GM15510 (cell line): ENCODE data around the gene DUSP21.

Source experiments
- POLR2A ChIP-seq: IDR thresholded peaks from 3 replicates; pipeline ENCODE4 v1.6.1; 2011; ENCODE audit warnings: borderline replicate concordance; ENCODE audit not compliant: insufficient read length; ENCODE audit errors: extremely low read depth

The DUSP21 gene

GRCh38 chrX:44873415-44874276, 29.8 kb downstream of the DUSP21 start:
- TF ChIP-seq POLR2A = no peak

- TF ChIP-seq POLR2A = no peak
These were observed 30.8 kb downstream of the DUSP21 start for GRCh38 chrX:44874420-44875184.

GRCh38 chrX:44875185-44875489, 31.3 kb downstream of the DUSP21 start:
- no peak for TF ChIP-seq POLR2A

- TF ChIP-seq POLR2A = no peak
These were observed 32.3 kb downstream of the DUSP21 start for GRCh38 chrX:44876086-44876485.

GRCh38 chrX:44876767-44877166, 32.9 kb downstream of the DUSP21 start:
- TF ChIP-seq POLR2A = no peak

- TF ChIP-seq POLR2A = no peak
These were observed 35.0 kb downstream of the DUSP21 start for GRCh38 chrX:44878780-44879179.

GRCh38 chrX:44881549-44881948, 37.7 kb downstream of the DUSP21 start:
- no peak for TF ChIP-seq POLR2A

GRCh38 chrX:44882635-44883034, 38.8 kb downstream of the DUSP21 start:
- no peak for TF ChIP-seq POLR2A

- no peak for TF ChIP-seq POLR2A
These were observed 41.1 kb downstream of the DUSP21 start for GRCh38 chrX:44884944-44885343.

- no peak for TF ChIP-seq POLR2A
These were observed 46.0 kb downstream of the DUSP21 start for GRCh38 chrX:44889824-44890223.

GRCh38 chrX:44890247-44890646, 46.4 kb downstream of the DUSP21 start:
- no peak for TF ChIP-seq POLR2A

- no peak for TF ChIP-seq POLR2A
These were observed 47.8 kb downstream of the DUSP21 start for GRCh38 chrX:44891642-44892041.
